ENCODE measurements around the gene PCED1B.

DNA sequence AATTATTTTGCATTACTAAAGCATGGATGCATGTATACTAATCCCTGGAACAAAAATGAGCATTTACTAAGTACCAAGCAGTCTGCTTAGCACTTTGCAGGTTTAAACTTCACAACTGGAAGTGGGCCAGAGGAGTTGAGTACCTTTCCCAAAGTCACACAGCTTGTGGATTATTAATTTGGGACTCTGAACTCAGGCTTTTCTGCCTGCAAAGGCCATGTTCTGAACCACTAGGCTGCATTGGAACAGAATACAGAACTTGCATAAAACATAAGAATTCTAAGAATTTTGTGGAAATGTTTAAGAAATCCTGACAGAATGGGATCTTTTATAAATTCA, 133.2 kb downstream of the PCED1B start:
- TF ChIP-seq, protein P1, sequence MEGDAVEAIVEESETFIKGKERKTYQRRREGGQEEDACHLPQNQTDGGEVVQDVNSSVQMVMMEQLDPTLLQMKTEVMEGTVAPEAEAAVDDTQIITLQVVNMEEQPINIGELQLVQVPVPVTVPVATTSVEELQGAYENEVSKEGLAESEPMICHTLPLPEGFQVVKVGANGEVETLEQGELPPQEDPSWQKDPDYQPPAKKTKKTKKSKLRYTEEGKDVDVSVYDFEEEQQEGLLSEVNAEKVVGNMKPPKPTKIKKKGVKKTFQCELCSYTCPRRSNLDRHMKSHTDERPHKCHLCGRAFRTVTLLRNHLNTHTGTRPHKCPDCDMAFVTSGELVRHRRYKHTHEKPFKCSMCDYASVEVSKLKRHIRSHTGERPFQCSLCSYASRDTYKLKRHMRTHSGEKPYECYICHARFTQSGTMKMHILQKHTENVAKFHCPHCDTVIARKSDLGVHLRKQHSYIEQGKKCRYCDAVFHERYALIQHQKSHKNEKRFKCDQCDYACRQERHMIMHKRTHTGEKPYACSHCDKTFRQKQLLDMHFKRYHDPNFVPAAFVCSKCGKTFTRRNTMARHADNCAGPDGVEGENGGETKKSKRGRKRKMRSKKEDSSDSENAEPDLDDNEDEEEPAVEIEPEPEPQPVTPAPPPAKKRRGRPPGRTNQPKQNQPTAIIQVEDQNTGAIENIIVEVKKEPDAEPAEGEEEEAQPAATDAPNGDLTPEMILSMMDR (IDR thresholded peaks at IDR 0.05), result no peak
- TF ChIP-seq EZH2 (IDR thresholded peaks at IDR 0.05; ENCODE audit: borderline replicate concordance, insufficient read depth, low read depth, low read length, poor library complexity, severe bottlenecking), result no peak
